Measurements from ENCODE around the gene PAPOLA.

PAPOLA gene

DNA sequence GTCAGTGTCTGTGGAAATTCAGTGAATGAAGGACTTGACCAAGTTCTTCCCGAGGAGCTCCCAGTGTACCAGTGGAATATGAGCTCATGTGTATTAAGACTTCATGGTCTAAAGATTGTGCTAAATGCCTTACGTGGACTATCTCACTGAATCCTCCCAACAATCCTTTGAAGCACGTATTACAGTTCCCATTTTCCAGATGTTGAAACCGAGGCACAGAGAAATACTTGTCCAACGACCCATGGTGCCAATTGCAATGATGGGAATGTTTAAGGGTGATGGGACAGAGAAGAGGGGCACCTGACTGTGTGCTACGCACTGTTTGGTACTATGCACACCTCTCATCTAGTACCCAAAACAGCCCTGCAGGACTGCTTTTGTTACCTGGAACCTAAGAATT is 77.2 kb downstream of the PAPOLA start:
- H3K4me3 ChIP-seq (ENCODE audit: low read length): no peak overlapping the region
- TF ChIP-seq, protein P1, sequence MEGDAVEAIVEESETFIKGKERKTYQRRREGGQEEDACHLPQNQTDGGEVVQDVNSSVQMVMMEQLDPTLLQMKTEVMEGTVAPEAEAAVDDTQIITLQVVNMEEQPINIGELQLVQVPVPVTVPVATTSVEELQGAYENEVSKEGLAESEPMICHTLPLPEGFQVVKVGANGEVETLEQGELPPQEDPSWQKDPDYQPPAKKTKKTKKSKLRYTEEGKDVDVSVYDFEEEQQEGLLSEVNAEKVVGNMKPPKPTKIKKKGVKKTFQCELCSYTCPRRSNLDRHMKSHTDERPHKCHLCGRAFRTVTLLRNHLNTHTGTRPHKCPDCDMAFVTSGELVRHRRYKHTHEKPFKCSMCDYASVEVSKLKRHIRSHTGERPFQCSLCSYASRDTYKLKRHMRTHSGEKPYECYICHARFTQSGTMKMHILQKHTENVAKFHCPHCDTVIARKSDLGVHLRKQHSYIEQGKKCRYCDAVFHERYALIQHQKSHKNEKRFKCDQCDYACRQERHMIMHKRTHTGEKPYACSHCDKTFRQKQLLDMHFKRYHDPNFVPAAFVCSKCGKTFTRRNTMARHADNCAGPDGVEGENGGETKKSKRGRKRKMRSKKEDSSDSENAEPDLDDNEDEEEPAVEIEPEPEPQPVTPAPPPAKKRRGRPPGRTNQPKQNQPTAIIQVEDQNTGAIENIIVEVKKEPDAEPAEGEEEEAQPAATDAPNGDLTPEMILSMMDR (IDR thresholded peaks at IDR 0.05; ENCODE audit: insufficient read depth, low read depth, low read length, missing control alignments): no peak
- no peak for DNase-seq (ENCODE audit: low read depth)

DNA sequence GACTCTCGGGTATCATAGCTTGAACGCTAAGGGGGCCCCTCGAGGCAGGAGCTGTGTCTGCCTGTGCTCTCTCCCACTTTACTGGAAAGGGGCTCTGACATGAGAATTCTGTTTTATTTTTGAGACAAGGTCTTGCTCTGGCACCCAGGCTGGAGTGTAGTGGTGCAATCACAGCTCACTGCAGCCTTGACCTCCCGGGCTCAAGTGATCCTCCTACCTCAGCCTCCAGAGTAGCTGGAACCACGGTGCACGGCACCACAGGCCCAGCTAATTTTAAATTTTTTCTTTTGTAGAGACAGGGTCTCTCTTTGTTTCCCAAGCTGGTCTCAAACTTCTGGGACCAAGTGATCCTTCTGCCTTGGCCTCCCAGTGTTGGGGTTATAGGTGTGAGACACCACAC is 77.7 kb downstream of the PAPOLA start:
- TF ChIP-seq, protein P1 (IDR thresholded peaks at IDR 0.05; ENCODE audit: insufficient read depth, low read depth, low read length, missing control alignments): no peak
- no peak overlapping the region for H3K4me3 ChIP-seq (ENCODE audit: low read length)
- no peak for DNase-seq (ENCODE audit: low read depth)

DNA sequence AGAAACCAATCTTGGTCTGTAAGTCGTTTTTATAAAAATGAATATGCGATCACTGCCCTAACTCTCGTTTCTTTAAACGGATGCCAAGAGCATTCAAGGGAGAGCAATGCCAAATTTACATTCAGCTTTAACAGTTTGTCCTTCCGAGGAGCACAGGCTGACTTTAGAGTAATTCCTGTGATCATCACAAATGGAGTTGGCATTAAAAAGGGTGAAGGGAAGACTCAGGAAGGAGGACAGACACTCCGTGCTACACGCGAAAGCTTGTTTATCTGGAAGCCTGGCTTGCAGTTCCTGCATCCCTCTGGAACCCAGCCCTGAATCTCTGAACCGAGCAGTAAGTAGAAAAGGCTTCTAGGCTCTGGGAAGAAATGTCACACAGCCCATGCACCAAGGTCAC is 78.4 kb downstream of the PAPOLA start:
- no peak for DNase-seq (ENCODE audit: low read depth)
- TF ChIP-seq, protein P1 (IDR thresholded peaks at IDR 0.05; ENCODE audit: insufficient read depth, low read depth, low read length, missing control alignments): no peak
- no peak overlapping the region for H3K4me3 ChIP-seq (ENCODE audit: low read length)

DNA sequence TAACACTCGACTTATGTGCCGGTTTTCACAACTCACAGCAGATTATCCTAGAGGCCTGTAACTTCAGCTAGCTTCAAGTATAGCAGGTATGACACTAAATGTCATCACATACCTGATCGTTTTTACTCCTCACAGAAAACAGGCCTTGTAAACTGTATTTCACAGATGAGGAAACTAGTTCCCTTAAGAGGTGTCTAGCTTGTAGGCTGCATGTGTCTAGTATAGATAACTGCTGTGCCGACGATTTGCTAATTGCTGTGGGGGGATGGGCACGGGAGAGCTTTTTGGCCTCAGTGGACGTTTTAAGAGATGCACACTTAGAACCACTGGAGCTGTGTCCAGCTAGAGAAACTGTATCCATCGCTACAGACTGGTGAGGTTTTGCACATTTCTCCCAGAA is 78.8 kb downstream of the PAPOLA start:
- TF ChIP-seq, protein P1 (IDR thresholded peaks at IDR 0.05; ENCODE audit: insufficient read depth, low read depth, low read length, missing control alignments): no peak
- H3K4me3 ChIP-seq (ENCODE audit: low read length): no peak overlapping the region

DNA sequence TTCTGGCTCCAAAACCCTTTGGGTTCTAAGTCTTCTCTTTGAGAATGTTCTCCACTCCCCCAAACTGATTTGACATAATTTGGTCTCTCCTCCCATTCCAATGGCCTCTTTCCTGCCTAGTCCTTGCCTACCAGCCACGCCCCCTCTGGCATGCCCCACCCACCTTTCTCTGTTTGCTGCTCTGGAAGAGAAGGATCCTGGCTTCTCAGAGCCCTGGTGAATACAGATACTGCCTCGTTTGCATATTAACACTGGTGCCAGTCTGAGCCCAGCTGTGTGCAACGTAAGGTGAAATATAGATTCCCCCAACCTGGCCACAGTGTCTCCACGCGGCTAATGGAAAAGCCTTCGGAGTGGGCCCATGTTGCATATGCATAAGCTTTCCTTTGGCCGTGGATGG is 79.7 kb downstream of the PAPOLA start:
- no peak overlapping the region for H3K4me3 ChIP-seq (ENCODE audit: low read length)
- TF ChIP-seq, protein P1 (IDR thresholded peaks at IDR 0.05; ENCODE audit: insufficient read depth, low read depth, low read length, missing control alignments): no peak
- no peak for DNase-seq (ENCODE audit: low read depth)

More for the DNA sequence above, 78.8 kb downstream of the PAPOLA start:
- no peak for DNase-seq (ENCODE audit: low read depth)

DNA sequence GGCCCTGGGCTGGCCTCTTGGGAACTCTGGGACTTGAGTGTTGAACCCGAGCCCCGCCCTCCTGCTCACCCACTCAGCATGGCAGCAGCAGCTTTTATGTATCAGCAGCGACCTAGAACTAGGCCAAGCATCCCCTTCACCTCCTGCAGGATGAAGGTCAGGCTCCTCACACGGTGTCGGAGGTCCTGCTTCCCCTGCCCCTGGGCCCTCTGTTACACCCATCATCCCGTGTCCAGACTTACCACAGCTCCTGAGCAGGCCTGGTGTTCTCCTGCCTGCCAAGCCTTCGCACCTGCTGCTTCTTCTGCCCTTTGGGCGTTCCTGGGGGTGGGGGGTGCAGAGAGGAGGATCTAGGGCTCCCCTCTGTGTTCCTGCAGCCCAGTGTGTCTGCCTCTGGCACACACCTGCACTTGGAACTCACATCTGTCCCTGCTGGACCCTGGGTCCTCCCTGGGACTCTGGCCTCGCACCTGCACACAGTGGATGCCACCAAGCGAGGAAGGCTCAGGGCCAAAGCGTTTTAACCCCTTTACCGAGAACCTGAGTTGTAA is 80.3 kb downstream of the PAPOLA start:
- no peak overlapping the region for H3K4me3 ChIP-seq (ENCODE audit: low read length)
- TF ChIP-seq, protein P1 (IDR thresholded peaks at IDR 0.05; ENCODE audit: insufficient read depth, low read depth, low read length, missing control alignments): no peak
- no peak for DNase-seq (ENCODE audit: low read depth)

DNA sequence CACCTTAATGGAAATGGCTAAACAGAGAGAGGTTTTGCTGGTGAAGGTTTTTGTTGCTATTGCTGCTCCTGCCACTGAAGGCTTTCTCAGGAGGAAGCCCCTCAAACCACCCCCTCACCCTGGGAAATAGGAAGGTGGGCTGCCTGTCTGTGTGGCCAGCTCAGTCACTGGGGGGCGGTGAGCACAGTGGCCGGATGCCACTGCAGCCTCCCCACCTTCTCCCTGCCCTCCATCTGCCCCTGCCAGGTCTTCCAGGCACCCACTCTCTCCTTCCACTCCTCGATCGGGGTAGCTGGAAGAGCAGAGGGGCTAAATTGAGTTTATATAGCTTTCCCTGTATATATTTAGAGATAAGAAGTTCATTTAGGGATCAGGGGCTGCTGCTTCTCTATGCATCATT is 80.8 kb downstream of the PAPOLA start:
- H3K4me3 ChIP-seq (ENCODE audit: low read length): no peak overlapping the region
- TF ChIP-seq, protein P1 (IDR thresholded peaks at IDR 0.05; ENCODE audit: insufficient read depth, low read depth, low read length, missing control alignments): no peak
- DNase-seq (ENCODE audit: low read depth): no peak
